ENCODE results near the gene AK5.

The AK5 gene

DNA sequence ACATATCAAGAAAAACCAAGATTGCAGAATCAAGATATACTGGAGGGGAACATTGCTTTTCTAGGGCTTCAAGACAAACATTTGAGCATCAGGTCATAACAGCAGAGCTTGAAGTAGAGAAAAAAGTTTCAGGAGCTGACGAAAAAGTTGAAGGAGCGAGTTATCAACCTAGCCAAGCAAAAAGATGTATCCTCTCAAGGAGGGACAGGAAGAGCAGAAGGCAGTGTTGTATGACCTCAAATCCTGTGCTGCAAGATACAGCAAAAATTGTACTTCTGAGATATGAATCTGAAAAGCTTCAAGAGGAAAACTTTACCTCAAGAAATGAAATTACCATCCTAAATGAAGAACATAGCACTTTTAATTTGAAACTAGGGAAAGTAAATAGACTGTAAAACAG lies 153.1 kb downstream of the AK5 start:
- Histone ChIP-seq H3K36me3 (replicated peaks; ENCODE audit: low read depth, low read length) (no peaks in the 10 kb centered on the region), H4K20me1 (ENCODE audit: insufficient read depth, low read length) (no peaks in the 10 kb centered on the region), H2AFZ (ENCODE audit: low read depth, low read length) (no peak overlapping the region), H3K4me3 (ENCODE audit: low read length) (no peak overlapping the region), H3K27ac (ENCODE audit: low read length) (no peak overlapping the region), H3K27me3 (ENCODE audit: low read depth, low read length) (no peaks in the 10 kb centered on the region), H3K9ac (ENCODE audit: low read length) (no peak overlapping the region), H3K9me3 (ENCODE audit: insufficient read depth, low read length) (no peaks in the 10 kb centered on the region), H3K79me2 (ENCODE audit: low read length) (no peaks in the 10 kb centered on the region), H3K4me2 (ENCODE audit: low read length) (no peak overlapping the region), H3K4me1 (ENCODE audit: low read length) (no peaks in the 10 kb centered on the region)
- no peak for TF ChIP-seq EZH2phosphoT487 (IDR thresholded peaks at IDR 0.05; ENCODE audit: low read depth)
- TF ChIP-seq, protein P1, sequence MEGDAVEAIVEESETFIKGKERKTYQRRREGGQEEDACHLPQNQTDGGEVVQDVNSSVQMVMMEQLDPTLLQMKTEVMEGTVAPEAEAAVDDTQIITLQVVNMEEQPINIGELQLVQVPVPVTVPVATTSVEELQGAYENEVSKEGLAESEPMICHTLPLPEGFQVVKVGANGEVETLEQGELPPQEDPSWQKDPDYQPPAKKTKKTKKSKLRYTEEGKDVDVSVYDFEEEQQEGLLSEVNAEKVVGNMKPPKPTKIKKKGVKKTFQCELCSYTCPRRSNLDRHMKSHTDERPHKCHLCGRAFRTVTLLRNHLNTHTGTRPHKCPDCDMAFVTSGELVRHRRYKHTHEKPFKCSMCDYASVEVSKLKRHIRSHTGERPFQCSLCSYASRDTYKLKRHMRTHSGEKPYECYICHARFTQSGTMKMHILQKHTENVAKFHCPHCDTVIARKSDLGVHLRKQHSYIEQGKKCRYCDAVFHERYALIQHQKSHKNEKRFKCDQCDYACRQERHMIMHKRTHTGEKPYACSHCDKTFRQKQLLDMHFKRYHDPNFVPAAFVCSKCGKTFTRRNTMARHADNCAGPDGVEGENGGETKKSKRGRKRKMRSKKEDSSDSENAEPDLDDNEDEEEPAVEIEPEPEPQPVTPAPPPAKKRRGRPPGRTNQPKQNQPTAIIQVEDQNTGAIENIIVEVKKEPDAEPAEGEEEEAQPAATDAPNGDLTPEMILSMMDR (IDR thresholded peaks at IDR 0.05; ENCODE audit: low read depth, low read length): no peak

DNA sequence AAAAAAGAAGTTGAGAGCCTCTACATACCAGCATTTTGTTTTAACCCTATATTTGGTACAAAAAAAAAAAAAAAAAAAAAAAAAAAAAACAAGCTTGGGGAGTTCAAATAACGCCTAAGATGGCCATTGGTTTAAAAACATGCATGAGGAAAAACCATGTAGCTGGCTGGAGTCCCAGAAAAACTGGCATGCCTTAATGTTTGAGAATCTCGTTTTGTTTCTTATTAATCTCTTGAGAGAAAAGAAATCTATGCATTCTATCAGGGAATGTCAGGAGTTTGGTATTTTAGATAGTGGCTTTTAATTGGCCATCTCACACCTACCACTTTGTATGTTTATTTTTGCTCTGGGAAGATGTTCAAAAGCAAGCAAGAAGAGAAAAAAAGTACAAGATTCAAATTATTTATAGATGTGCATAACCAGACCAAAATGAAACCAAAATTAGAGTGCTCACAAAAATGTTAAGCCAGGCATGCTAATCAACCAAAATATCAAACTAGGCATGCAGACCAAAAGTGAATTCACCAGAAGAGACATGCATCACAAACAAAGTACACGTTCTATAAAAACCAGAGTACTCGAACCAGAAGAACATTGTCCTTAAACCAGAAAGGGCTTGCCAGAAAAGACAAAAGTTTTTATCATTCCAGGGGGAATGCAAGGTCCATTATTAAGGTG lies 156.6 kb downstream of the AK5 start:
- H3K27ac ChIP-seq (ENCODE audit: low read length): no peak overlapping the region
- no peaks in the 10 kb centered on the region for H3K36me3 ChIP-seq (replicated peaks; ENCODE audit: low read depth, low read length)
- H3K9ac ChIP-seq (ENCODE audit: low read length): no peak overlapping the region
- no peaks in the 10 kb centered on the region for H4K20me1 ChIP-seq (ENCODE audit: insufficient read depth, low read length)
- H3K4me2 ChIP-seq (ENCODE audit: low read length): no peak overlapping the region
- no peak overlapping the region for H3K4me3 ChIP-seq (ENCODE audit: low read length)
- no peaks in the 10 kb centered on the region for H3K9me3 ChIP-seq (ENCODE audit: insufficient read depth, low read length)
- no peak for TF ChIP-seq EZH2phosphoT487 (IDR thresholded peaks at IDR 0.05; ENCODE audit: low read depth)
- TF ChIP-seq, protein P1 (IDR thresholded peaks at IDR 0.05; ENCODE audit: low read depth, low read length): no peak
- no peaks in the 10 kb centered on the region for H3K79me2 ChIP-seq (ENCODE audit: low read length)
- no peak overlapping the region for H2AFZ ChIP-seq (ENCODE audit: low read depth, low read length)
- no peaks in the 10 kb centered on the region for H3K4me1 ChIP-seq (ENCODE audit: low read length)
- no peaks in the 10 kb centered on the region for H3K27me3 ChIP-seq (ENCODE audit: low read depth, low read length)

DNA sequence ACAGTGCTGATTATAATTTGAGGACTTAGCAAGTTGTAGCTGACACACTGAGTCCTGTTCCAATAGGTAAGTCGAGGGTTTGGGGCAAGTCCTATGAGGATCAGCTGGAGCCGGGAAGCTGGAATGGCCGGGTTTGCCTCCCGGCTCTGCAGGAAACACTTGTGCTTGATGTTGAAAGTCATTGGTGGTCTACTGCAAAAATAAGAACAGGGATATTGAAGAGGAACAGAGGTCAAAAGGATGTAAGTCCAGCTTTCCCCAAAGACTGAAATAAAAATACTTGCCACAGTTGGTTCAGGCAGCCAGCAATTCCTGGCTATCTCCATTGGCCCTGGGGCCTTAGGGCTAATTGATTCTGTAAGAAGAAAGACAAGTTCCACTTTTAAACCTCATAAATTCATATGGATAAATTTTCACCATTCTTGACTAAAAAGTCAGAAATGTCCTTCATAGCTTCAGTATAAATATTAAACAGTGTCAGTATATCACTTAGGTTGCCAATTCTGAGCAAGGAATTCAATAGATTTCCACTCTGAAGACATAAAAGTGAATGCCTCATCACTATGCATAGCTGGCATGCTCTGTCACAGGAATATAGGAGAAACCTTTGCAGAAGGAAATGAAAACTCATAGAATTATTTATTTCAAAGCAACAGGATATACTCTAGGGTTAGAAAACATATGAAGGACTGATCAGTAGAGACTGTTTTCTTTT lies 165.2 kb downstream of the AK5 start:
- no peaks in the 10 kb centered on the region for H3K27me3 ChIP-seq (ENCODE audit: low read depth, low read length)
- TF ChIP-seq, protein P1 (IDR thresholded peaks at IDR 0.05; ENCODE audit: low read depth, low read length): no peak
- no peak for TF ChIP-seq EZH2phosphoT487 (IDR thresholded peaks at IDR 0.05; ENCODE audit: low read depth)
- no peak overlapping the region for H2AFZ ChIP-seq (ENCODE audit: low read depth, low read length)
- H3K9ac ChIP-seq (ENCODE audit: low read length): no peak overlapping the region
- no peak overlapping the region for H3K4me3 ChIP-seq (ENCODE audit: low read length)
- H4K20me1 ChIP-seq (ENCODE audit: insufficient read depth, low read length): no peaks in the 10 kb centered on the region
- H3K79me2 ChIP-seq (ENCODE audit: low read length): no peaks in the 10 kb centered on the region
- H3K4me1 ChIP-seq (ENCODE audit: low read length): no peaks in the 10 kb centered on the region
- H3K4me2 ChIP-seq (ENCODE audit: low read length): no peak overlapping the region
- no peaks in the 10 kb centered on the region for H3K9me3 ChIP-seq (ENCODE audit: insufficient read depth, low read length)
- no peaks in the 10 kb centered on the region for H3K36me3 ChIP-seq (replicated peaks; ENCODE audit: low read depth, low read length)
- H3K27ac ChIP-seq (ENCODE audit: low read length): no peak overlapping the region

DNA sequence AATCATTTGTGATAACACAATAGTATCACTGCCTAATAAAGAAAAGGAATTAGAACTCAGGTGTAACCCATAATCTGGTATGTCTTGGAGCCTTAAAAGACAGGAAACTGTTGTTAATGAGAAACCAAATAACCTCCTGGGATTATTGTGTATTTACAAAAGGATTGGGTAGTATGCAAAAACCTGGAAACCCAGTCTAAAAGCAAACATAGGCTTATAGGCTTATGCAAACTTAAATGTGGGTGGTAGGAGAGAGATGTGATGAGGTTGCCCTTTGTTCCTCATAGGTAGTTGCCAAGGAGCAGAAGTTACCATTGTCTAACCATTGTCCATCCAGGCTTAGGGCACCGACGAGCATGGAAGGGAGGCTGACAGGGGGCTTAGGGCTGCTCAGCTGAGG lies 165.8 kb downstream of the AK5 start:
- TF ChIP-seq, protein P1 (IDR thresholded peaks at IDR 0.05; ENCODE audit: low read depth, low read length): no peak
- TF ChIP-seq EZH2phosphoT487 (IDR thresholded peaks at IDR 0.05; ENCODE audit: low read depth): no peak
- H3K27ac ChIP-seq (ENCODE audit: low read length): no peak overlapping the region
- no peaks in the 10 kb centered on the region for H3K4me1 ChIP-seq (ENCODE audit: low read length)
- no peaks in the 10 kb centered on the region for H3K9me3 ChIP-seq (ENCODE audit: insufficient read depth, low read length)
- no peaks in the 10 kb centered on the region for H3K79me2 ChIP-seq (ENCODE audit: low read length)
- H4K20me1 ChIP-seq (ENCODE audit: insufficient read depth, low read length): no peaks in the 10 kb centered on the region
- no peaks in the 10 kb centered on the region for H3K36me3 ChIP-seq (replicated peaks; ENCODE audit: low read depth, low read length)
- H2AFZ ChIP-seq (ENCODE audit: low read depth, low read length): no peak overlapping the region
- H3K9ac ChIP-seq (ENCODE audit: low read length): no peak overlapping the region
- H3K4me3 ChIP-seq (ENCODE audit: low read length): no peak overlapping the region
- H3K4me2 ChIP-seq (ENCODE audit: low read length): no peak overlapping the region
- no peaks in the 10 kb centered on the region for H3K27me3 ChIP-seq (ENCODE audit: low read depth, low read length)

Data from OCI-LY3 (cell line).